SIG-M5 (cell line): ENCODE measurements around the gene DGKA.
"Not testable (repeated sequence)": the region's sequence is repeated elsewhere in the genome, so short reads cannot be mapped to it uniquely, and the experiment has no call there.

ENCODE experiments used
- DNase-seq: peaks from one replicate; lab custom pipeline; 2025; lab: John Stamatoyannopoulos, UW

The DGKA gene

GRCh38 chr12:55969356-55969755 lies 38.4 kb downstream of the DGKA start:
- no peak for DNase-seq

- no peak for DNase-seq
Observed at GRCh38 chr12:55970775-55971174, 39.8 kb downstream of the DGKA start.

- DNase-seq, result no peak
Observed at GRCh38 chr12:55972042-55972441, 41.1 kb downstream of the DGKA start.

- no peak for DNase-seq
Observed at GRCh38 chr12:55972456-55972855, 41.5 kb downstream of the DGKA start.

GRCh38 chr12:55972911-55973598 lies 42.1 kb downstream of the DGKA start:
- DNase-seq, result no peak

GRCh38 chr12:55973599-55974307 lies 42.8 kb downstream of the DGKA start, which contains the start of gene RAB5B:
RAB5B (plus strand) TSS chr12:55974078; CDS start chr12:55986961, 12,883 bp downstream.
- DNase-seq, result peak; percentile 100

GRCh38 chr12:55974308-55974730 lies 43.4 kb downstream of the DGKA start:
- DNase-seq, result no peak

- DNase-seq, result no peak
Observed at GRCh38 chr12:55978393-55978792, 47.4 kb downstream of the DGKA start.

GRCh38 chr12:55979069-55979468 lies 48.1 kb downstream of the DGKA start:
- no peak for DNase-seq

GRCh38 chr12:55981882-55982281 lies 50.9 kb downstream of the DGKA start:
- not testable (repeated sequence) for DNase-seq

- no peak for DNase-seq
Observed at GRCh38 chr12:55982319-55982936, 51.5 kb downstream of the DGKA start.

- DNase-seq, result no peak
Observed at GRCh38 chr12:55983232-55983842, 52.4 kb downstream of the DGKA start.

GRCh38 chr12:55984861-55985260 lies 53.9 kb downstream of the DGKA start:
- no peak for DNase-seq

GRCh38 chr12:55985341-55985740 lies 54.4 kb downstream of the DGKA start:
- DNase-seq, result no peak

- not testable (repeated sequence) for DNase-seq
Observed at GRCh38 chr12:55985976-55986375, 55.0 kb downstream of the DGKA start.

GRCh38 chr12:55991110-55991509 lies 60.1 kb downstream of the DGKA start:
- no peak for DNase-seq

GRCh38 chr12:55993230-55993853 lies 62.4 kb downstream of the DGKA start:
- no peak for DNase-seq

GRCh38 chr12:55995366-55995765 lies 64.4 kb downstream of the DGKA start:
- DNase-seq, result no peak

GRCh38 chr12:55996201-55996714 lies 65.3 kb downstream of the DGKA start:
- DNase-seq, result no peak

- no peak for DNase-seq
Observed at GRCh38 chr12:55996715-55997534, 66.0 kb downstream of the DGKA start, which contains the start of gene SUOX. SUOX (plus strand) TSS chr12:55997276; CDS start chr12:56002222, 4,946 bp downstream.

GRCh38 chr12:55997535-55997859 lies 66.5 kb downstream of the DGKA start:
- no peak for DNase-seq
